HG03196 (cell line): Measurements from ENCODE around the gene PRAC2.

Experiments used
- ATAC-seq: cut with Tn5 transposase; IDR thresholded peaks from one replicate; pipeline ENCODE4 v1.9.1; 2021; ENCODE audit not compliant: unreplicated experiment

Gene PRAC2

DNA sequence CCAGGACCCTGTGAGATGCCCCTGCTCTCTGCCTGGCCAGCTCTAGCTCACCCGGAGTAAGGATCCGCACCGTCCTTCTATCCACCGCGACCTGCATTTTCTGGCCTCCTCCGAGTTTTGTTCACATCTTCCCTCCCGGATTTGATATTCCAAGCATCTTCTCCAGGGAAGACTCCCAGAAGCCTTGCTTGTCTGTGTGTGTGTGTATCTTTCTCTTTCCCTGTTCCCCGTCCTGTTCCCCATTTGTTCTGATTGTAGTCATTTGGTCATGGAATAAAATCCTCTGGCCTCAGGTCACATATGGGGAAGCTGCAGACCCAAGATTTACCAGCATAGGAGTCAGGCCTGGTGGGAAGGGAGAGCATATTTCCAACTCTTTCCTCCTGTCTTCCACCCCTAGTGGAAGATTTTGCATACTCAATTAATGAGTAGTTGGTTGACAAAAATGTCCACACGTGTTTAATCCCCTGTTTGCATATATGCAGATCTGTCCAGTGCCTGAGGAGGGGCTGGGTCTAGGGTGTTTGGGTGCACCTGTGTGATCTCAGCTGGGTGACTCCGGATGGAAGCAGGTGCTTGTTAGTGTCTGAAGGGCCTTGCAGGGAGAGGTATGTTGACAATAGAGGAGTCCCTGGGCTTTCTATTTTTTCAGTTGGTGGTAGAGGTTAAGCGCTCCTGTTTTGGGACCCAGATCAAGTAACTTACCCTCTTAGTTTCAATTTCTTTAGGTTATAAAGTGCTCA, 2.5 kb upstream of the PRAC2 start:
- no peak for ATAC-seq

GRCh38 chr17:48721009-48721402, 2.0 kb upstream of the PRAC2 start:
- ATAC-seq = no peak

- ATAC-seq = no peak
Observed at GRCh38 chr17:48722201-48722907, 631 bp upstream of the PRAC2 start, which contains the start of gene PRAC1. Gene PRAC1, minus strand, starts transcription at chr17:48722518. Its CDS starts 126 bp downstream, at chr17:48722392.

DNA sequence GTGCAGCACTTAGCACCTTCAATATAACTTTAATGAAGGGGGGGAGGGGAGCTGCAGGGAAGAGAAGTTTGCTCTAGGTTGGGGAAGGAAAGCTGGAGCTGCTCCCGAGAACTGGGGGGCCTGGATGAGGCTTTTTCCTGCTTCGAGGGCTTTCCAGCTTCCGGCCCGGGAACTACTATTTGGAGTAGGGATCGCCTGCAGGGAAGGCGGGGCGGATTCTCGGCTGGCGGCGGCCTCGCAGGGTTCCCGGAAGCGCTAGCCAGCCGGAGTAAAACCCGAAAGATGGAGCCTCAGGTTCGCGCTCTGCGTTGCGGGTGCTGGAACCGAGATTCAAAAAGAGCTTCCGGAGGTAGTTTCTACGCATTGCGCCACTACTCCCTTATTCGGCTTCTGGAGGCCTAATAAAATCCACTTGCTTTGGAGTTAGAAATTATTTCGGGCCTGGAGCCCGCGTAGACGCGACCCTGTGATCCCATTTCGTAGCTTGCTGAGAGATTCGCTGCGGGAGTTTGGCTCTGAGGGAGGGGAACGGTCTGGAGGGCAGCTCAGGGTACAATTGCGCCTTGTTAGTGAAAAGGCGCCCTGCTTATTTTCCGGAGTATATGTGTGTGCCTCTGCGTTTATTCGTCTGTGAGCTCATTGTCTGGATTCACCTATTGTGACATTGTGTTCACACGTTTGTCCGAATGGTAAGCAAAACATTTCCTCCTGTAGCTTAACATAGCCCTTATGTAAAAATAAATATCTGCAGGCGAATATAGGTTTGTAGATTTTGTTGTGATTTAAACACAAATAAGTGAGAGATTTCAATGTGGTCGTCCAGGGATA, 652 bp downstream of the PRAC2 start:
- ATAC-seq = no peak

GRCh38 chr17:48724251-48725003, 1.4 kb downstream of the PRAC2 start:
- no peak for ATAC-seq

- no peak for ATAC-seq
Observed at GRCh38 chr17:48725004-48725287, 2.0 kb downstream of the PRAC2 start.

GRCh38 chr17:48725288-48726064, 2.5 kb downstream of the PRAC2 start:
- no peak for ATAC-seq

DNA sequence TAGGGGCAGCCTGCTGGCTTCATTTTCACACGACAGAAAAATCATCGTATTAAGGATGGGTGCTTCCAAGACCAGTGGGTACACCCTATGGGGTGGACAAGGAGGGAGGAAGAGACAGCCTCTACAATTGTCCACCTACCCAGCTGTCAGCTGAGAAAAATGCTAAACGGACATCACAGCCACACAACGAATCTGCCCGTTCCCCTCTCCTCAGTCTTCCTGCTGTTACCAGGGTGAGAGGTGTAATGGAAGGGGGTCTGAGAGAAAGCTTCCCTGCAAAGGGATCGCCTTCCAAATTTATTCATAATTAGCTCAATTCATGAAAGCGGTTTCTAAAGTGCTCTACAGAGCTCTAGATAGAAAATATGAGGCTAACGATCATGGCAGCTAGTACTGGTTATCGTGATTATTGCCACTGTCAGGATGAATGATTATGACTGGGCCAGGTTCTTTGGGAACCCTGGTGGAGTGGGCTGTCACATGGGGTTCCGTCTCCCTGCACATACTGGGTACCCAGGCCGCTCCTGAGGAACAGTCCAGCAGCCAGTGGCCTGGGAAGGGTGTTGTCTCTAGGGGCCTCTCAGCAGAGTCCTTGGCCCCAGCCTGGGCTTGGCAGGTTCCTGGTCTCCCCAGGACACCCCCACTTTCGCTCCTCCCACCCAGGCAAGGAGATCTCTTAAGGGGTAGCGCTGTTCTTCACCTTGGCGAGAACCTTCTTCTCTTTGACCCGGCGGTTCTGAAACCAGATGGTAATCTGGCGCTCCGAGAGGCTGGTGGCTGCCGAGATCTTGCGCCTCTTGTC, 3.3 kb downstream of the PRAC2 start:
- ATAC-seq = no peak

- ATAC-seq = no peak
Observed at GRCh38 chr17:48726916-48727286, 3.9 kb downstream of the PRAC2 start.

DNA sequence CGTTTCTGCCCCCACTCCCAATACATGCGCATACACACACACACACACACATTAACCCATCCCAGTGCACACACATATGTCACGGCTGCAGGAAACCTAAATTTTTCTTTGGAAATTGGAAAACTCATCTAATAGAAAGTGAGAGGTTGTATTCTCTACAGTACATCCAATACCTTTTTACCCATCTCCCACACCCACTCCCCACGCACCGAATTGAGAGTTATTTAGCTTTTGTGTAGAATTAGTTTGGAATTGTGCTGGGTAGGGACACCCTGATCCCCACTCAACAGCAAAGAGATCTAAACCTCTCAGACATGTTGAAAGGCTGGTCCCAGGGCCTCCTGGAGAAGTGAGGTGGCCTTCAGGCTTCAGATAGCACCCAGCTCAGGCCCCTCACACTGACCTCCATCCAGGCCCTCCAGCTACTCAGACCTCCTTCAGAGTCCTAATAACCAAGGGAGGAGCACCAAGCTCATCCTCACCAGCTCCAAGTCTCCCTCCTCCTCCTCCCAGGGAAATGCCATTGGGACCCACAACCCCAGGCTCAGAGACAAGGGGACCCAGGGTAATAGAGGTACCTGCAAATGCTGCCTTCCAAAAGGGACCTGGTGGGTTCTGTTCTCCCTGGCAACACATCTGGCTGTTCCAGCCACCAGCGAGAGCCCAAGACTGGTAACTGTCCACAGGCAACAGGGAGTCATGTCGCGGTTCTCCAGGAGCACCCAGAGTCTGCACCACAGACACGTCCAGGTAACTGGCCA, 4.6 kb downstream of the PRAC2 start:
- ATAC-seq = no peak

- ATAC-seq = no peak
Observed at GRCh38 chr17:48728232-48729231, 5.5 kb downstream of the PRAC2 start, which contains the start of gene HOXB13. Gene HOXB13, minus strand, starts transcription at chr17:48728750. Its CDS starts 157 bp downstream, at chr17:48728593.

DNA sequence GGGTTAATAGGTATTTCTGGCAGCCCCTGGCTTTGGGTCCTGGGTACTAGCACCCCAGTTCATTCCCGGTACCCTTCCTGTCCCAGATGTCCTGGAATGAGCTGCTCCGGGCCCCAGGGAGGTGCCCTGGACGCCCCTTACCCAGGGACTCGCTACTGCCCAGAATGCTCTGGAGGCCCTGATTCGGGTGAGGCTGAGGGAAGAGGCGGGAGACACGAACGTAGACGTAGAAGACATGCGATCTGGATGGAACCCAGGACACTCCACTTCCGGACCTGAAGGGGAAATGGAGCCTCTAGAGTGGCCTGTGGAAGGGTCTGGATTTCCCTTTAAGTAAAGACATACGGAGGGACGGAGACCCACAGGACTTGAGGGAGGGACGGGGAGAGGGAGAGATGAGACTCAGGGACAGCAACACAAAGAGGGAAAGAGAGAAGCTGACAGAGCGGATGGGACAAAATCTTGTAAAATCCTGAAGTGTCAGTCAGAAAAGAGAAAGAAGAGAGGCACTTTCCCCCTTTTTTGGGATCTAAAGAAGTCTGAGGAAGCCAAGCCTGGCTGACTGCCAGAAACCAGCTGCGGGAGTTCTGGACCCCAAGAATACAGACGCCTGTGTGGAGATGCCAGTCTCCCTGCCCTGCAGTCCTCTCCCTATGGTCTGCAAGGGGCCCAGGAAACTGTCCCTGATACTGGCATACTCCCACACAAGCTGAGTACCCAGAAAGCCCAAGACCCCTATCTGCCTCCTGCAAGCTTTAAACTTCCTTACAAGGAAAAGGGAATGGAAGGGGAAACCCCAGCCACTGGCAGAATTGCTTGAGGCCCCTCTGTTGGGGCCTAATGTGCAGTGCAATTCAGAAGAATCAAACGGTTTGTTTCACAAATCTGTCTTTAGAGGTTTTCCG, 6.6 kb downstream of the PRAC2 start:
- no peak for ATAC-seq

DNA sequence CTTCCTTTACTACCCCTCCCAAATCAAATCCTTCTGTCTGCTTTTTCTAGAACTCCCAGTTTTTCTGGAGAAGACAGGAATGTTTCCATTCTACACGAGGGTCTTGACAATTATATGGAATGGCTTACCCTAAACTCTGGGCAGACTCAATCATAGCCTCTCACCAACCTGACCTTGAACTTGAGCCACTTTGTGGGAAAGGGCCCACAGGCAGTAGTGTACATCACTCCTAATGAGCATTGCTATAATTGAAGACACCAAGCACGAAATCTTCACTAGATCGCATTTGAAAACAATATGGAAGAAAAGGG, 7.2 kb downstream of the PRAC2 start:
- ATAC-seq = no peak

DNA sequence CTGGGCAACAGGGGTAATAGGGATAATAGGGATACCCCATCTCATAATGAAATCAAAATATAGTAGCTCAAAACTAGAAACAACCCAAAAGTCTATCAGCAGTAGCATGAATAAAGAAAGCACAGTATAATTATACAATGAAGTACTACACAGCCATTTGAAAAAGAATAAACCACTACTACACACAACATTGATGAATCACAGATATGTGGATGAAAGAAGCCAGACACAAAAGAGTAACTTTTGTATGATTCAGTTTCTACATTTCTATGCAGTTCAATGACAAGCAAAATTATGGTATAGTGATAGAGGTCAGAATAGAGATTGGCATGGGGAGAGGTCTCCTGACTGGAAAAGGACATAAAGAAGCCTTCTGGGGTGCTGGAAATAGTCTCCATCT, 8.4 kb downstream of the PRAC2 start:
- ATAC-seq = no peak

GRCh38 chr17:48732688-48733629, 10.0 kb downstream of the PRAC2 start:
- ATAC-seq = no peak
